Gastroesophageal sphincter (tissue), 3 donors: ENCODE data around the gene B4GALT5.
"Not testable (repeated sequence)": the region's sequence is repeated elsewhere in the genome, so short reads cannot be mapped to it uniquely, and the experiment has no call there.

ENCODE experiments used
- EP300 ChIP-seq: sonication (generic); formaldehyde crosslinking; IDR thresholded peaks from one replicate; pipeline ENCODE4 v1.6.1; 2017; ENCODE audit warnings: antibody characterized with exemption, mild to moderate bottlenecking
- POLR2A ChIP-seq, 2 donors: fragments of 450-650 bp; IDR thresholded peaks; one replicate each; pipeline ENCODE4 v1.6.1; 2017; ENCODE audit warnings: antibody characterized with exemption in 2 of 2, mild to moderate bottlenecking in 2 of 2, moderate library complexity in 1 of 2
- TF ChIP-seq, protein P1 (sequence below), 4 experiments: fragments of 200-600 bp in 2 of 4; fragments of 450-650 bp in 2 of 4; sonication (generic) in 1 of 4; IDR thresholded peaks; one replicate each; pipeline ENCODE4 v1.5.1; 2017 to 2019; ENCODE audit warnings: antibody characterized with exemption in 4 of 4, mild to moderate bottlenecking in 2 of 4, moderate library complexity in 2 of 4

DNA sequence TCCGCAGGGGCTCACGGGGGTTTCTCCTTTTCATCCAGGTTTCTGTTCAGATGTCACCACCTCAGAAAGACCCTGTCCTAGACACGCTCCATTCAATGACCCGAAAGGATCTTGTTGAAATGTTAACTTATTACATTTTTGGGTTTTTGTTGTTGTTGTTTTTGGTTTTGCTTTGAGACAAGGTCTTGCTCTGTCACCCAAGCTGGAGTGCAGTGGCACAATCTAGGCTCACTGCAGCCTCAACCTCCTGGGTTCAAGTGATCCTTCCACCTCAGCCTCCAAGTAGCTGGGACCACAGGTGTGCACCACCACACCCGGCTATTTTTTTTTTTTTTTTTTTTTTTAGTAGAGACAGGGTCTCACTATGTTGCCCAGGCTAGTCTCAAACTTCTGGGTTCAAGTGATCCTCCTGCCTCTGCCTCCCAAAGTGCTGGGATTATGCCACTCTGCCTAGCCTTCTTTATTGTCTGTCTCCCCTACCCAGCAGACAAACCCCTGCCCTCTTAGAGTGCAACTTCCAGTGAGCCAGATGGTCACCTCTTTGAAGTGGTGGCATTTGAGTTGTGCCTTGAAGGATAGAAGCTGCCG is 102.0 kb downstream of the B4GALT5 start:
- not testable (repeated sequence) for TF ChIP-seq EP300; POLR2A (IDR thresholded peaks at IDR 0.05)
- TF ChIP-seq, protein P1, sequence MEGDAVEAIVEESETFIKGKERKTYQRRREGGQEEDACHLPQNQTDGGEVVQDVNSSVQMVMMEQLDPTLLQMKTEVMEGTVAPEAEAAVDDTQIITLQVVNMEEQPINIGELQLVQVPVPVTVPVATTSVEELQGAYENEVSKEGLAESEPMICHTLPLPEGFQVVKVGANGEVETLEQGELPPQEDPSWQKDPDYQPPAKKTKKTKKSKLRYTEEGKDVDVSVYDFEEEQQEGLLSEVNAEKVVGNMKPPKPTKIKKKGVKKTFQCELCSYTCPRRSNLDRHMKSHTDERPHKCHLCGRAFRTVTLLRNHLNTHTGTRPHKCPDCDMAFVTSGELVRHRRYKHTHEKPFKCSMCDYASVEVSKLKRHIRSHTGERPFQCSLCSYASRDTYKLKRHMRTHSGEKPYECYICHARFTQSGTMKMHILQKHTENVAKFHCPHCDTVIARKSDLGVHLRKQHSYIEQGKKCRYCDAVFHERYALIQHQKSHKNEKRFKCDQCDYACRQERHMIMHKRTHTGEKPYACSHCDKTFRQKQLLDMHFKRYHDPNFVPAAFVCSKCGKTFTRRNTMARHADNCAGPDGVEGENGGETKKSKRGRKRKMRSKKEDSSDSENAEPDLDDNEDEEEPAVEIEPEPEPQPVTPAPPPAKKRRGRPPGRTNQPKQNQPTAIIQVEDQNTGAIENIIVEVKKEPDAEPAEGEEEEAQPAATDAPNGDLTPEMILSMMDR (IDR thresholded peaks at IDR 0.05) = not testable (repeated sequence)
